Measurements from ENCODE around the gene C10orf67.

The C10orf67 gene

GRCh38 chr10:23238015-23238414 is 106.6 kb downstream of the C10orf67 start:
- H3K4me3 ChIP-seq (ENCODE audit: low read depth, low read length) = no peak overlapping the region
- TF ChIP-seq, protein P1, sequence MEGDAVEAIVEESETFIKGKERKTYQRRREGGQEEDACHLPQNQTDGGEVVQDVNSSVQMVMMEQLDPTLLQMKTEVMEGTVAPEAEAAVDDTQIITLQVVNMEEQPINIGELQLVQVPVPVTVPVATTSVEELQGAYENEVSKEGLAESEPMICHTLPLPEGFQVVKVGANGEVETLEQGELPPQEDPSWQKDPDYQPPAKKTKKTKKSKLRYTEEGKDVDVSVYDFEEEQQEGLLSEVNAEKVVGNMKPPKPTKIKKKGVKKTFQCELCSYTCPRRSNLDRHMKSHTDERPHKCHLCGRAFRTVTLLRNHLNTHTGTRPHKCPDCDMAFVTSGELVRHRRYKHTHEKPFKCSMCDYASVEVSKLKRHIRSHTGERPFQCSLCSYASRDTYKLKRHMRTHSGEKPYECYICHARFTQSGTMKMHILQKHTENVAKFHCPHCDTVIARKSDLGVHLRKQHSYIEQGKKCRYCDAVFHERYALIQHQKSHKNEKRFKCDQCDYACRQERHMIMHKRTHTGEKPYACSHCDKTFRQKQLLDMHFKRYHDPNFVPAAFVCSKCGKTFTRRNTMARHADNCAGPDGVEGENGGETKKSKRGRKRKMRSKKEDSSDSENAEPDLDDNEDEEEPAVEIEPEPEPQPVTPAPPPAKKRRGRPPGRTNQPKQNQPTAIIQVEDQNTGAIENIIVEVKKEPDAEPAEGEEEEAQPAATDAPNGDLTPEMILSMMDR (IDR thresholded peaks at IDR 0.05; ENCODE audit: control insufficient read depth, extremely low read depth, insufficient read depth) = no peak
- DNase-seq (ENCODE audit: low read depth) = no peak

DNA sequence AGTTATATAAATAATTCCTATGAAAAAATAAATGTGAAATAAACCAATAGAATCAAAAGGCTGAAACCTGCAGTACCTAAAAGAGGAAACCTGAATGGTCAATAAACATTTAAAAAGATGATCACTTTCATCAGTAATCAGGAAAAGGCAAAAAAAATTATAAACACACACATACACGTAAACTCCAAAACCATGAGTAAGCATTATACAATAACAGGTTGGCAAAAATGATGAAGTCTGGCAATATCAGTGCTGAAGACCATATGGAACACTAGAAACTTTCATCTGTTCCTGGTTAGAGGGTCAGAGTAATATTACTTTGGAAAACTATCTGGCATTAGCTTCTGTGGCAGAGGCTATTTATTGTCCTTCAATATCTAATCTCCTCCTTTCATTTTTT is 114.0 kb downstream of the C10orf67 start:
- no peak overlapping the region for H3K4me3 ChIP-seq (ENCODE audit: low read depth, low read length)
- TF ChIP-seq, protein P1 (IDR thresholded peaks at IDR 0.05; ENCODE audit: control insufficient read depth, extremely low read depth, insufficient read depth) = no peak
- no peak for DNase-seq (ENCODE audit: low read depth)

DNA sequence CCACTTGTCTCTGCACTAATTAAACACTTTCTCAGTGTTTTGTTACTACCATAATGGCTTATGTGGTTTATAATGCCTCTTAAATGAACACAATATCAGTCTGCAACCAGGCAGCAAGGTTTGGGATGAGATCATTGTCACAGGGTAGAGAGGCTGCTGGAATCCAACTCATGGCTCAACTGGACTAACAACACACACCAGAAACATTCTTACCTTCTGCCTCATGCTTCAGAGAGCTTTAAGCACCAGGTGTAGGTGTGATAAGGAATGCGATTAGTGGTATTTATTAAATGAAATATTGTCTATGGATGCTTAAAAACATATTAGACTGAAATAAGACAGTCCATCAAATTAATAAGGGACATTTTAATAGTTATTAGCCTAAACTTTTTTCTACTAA is 127.1 kb downstream of the C10orf67 start:
- TF ChIP-seq, protein P1 (IDR thresholded peaks at IDR 0.05; ENCODE audit: control insufficient read depth, extremely low read depth, insufficient read depth) = no peak
- DNase-seq (ENCODE audit: low read depth) = no peak
- H3K4me3 ChIP-seq (ENCODE audit: low read depth, low read length) = no peak overlapping the region

GRCh38 chr10:23205972-23206642 is 138.5 kb downstream of the C10orf67 start:
- no peak for DNase-seq (ENCODE audit: low read depth)
- TF ChIP-seq, protein P1 (IDR thresholded peaks at IDR 0.05; ENCODE audit: control insufficient read depth, extremely low read depth, insufficient read depth) = no peak
- no peak overlapping the region for H3K4me3 ChIP-seq (ENCODE audit: low read depth, low read length)

DNA sequence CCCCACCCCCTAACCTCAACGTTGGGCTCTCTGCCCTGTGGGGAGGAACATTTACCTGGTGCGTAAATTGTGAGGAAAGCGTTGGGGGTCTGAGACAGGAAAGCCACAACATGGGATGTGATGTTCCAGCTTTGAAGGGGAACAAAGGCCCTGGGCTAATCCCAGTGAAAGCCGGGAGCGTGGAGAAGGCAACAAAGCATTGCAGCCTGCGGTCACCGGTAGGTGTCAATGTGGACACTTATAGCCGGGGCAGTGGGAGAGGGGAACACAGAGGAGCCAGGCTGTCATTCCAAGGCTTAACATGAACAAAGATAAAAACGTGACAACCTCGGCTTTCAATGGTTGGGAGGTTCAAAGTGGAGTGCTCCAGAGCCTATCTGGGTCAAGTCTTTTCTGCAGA is 139.8 kb downstream of the C10orf67 start:
- DNase-seq (ENCODE audit: low read depth) = no peak
- H3K4me3 ChIP-seq (ENCODE audit: low read depth, low read length) = no peak overlapping the region
- TF ChIP-seq, protein P1 (IDR thresholded peaks at IDR 0.05; ENCODE audit: control insufficient read depth, extremely low read depth, insufficient read depth) = no peak

DNA sequence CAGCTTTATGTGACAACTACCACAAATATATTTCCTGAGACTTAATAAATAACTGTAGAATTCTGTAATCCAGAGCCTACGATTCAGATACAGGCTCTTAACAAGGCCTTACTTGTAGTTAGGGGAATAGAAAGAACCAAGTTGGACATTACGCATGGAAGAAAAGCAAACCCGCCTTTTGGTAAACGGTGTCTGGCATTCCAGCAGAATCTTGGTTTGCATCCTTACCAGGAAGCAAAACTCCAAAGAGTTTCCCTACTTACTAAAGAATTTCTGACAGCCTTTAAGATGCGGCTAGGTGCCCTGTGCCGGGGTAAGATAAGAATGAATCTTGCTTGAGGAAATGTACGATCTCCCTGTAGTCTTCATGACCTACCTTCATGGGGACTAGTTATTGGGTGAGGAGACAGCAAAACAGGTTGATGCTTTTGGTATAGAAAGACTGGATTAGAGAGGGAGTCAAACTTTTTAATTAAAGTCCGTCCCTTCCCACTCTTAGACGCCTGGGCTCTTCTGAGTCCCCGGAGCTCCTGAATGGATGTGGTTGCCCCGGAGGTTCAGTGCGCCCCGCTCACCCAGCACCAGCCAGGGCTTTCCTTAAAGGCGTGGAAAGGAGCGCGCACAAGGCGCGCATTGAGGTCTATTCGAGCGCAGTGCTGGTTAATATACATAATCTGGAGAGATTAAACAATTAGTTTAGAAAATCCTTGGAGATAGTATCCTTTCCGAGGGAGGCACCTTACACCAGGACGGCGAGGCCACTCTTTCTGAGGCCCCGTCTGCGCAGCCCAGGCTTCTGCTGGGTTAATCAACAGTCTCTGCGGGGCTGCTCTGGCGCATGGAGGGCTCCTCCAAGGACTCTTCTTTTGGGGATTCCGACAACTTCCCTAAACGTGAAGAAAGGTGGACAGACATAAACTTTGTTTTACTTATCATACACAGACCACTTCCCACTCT is 140.9 kb downstream of the C10orf67 start:
- no peak overlapping the region for H3K4me3 ChIP-seq (ENCODE audit: low read depth, low read length)
- no peak for DNase-seq (ENCODE audit: low read depth)
- TF ChIP-seq, protein P1 (IDR thresholded peaks at IDR 0.05; ENCODE audit: control insufficient read depth, extremely low read depth, insufficient read depth) = no peak

Measured in LNCaP clone FGC (cell line).